ENCODE results near the gene KRTAP5-5. TPM values are rescaled to one million over a fixed set of nuclear protein-coding genes. Genes with fewer than 3 reads are reported as not detected.
A peak's percentile ranks its signal among the peaks of the same experiment; 100 is the strongest.
"Not testable (repeated sequence)": the region's sequence is repeated elsewhere in the genome, so short reads cannot be mapped to it uniquely, and the experiment has no call there.

The KRTAP5-5 gene
- total RNA-seq, 1 donor from 2014 or later, result not detected

DNA sequence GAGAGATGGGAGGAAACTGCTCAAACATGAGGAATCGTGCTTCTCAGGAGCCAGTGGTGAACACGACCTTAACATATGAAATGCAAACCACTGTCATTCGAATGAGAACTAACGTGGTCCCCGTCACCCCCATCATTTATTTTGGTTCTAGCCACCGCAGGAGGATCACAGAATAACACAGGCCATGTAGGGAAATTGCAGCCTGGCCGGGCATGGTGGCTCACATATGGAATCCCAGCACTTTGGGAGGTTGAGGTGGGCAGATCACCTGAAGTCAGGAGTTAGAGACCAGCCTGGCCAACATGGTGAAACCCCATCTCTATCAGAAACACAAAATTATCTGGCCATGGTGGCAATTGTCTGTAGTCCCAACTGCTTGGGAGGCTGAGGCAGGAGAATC is 27.1 kb downstream of the KRTAP5-5 start:
- H3K27me3 ChIP-seq, result peaks cover 14% of the 10 kb centered on the region
- no peaks in the 10 kb centered on the region for H3K9me3 ChIP-seq
- no peaks in the 10 kb centered on the region for H3K36me3 ChIP-seq
- H3K4me3 ChIP-seq, result no peak overlapping the region
- no peak overlapping the region for H3K27ac ChIP-seq
- DNase-seq (peak; percentile 33), ATAC-seq (no peak)
- TF ChIP-seq, protein P1, sequence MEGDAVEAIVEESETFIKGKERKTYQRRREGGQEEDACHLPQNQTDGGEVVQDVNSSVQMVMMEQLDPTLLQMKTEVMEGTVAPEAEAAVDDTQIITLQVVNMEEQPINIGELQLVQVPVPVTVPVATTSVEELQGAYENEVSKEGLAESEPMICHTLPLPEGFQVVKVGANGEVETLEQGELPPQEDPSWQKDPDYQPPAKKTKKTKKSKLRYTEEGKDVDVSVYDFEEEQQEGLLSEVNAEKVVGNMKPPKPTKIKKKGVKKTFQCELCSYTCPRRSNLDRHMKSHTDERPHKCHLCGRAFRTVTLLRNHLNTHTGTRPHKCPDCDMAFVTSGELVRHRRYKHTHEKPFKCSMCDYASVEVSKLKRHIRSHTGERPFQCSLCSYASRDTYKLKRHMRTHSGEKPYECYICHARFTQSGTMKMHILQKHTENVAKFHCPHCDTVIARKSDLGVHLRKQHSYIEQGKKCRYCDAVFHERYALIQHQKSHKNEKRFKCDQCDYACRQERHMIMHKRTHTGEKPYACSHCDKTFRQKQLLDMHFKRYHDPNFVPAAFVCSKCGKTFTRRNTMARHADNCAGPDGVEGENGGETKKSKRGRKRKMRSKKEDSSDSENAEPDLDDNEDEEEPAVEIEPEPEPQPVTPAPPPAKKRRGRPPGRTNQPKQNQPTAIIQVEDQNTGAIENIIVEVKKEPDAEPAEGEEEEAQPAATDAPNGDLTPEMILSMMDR (IDR thresholded peaks at IDR 0.05), result no peak
- intact Hi-C loops (cut with DNase I), result no loop called here
- peaks cover 6% of the 10 kb centered on the region for H3K4me1 ChIP-seq

GRCh38 chr11:1659506-1659905 is 29.9 kb downstream of the KRTAP5-5 start:
- ATAC-seq (no peak), DNase-seq (peak; percentile 32)
- H3K27me3 ChIP-seq, result peaks cover 14% of the 10 kb centered on the region
- no peaks in the 10 kb centered on the region for H3K36me3 ChIP-seq
- H3K4me1 ChIP-seq, result no peaks in the 10 kb centered on the region
- intact Hi-C loops (cut with DNase I), result no loop called here
- H3K4me3 ChIP-seq, result no peak overlapping the region
- no peaks in the 10 kb centered on the region for H3K9me3 ChIP-seq
- TF ChIP-seq, protein P1 (IDR thresholded peaks at IDR 0.05), result no peak
- no peak overlapping the region for H3K27ac ChIP-seq

DNA sequence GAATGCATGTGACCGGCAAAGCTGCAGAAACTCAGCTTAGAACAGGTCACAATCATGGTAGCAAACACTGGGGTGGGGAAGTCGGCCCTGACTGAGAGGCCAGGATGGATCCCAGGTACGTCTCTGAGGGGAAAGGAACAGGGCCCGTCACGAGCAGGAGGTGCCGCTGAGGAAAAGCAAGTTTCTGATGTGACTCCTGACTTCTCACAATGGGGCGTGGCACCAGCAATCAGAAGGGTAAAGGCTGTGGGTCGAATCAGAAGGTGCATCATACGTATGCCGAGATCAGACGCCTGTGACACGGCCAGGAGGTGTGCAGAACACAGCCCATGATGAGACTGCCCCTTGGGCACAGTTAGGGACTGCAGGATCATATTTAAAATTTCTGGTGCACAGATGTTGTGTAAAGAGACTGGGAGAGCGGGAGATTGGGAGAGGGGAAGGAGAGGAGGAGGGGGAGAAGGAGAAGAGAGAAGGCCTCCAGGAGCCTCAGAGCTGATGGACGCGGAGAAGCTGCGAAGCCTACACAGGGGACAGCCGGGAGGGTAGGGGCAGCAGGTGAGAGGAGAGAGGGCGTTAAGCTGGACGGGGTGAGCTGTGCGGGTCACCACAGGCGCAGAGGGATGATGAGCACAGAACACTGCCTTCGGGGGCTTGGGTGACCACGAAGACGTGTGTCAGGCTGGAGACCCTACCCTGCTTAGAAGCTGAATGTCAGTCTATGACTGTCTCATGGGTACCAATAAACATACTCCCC is 30.7 kb downstream of the KRTAP5-5 start:
- H3K4me1 ChIP-seq, result no peaks in the 10 kb centered on the region
- intact Hi-C loops (cut with DNase I), result no loop called here
- H3K4me3 ChIP-seq, result no peak overlapping the region
- TF ChIP-seq, protein P1 (IDR thresholded peaks at IDR 0.05), result no peak
- peaks cover 14% of the 10 kb centered on the region for H3K27me3 ChIP-seq
- no peaks in the 10 kb centered on the region for H3K9me3 ChIP-seq
- no peaks in the 10 kb centered on the region for H3K36me3 ChIP-seq
- DNase-seq (peak; percentile 39), ATAC-seq (no peak)
- H3K27ac ChIP-seq, result no peak overlapping the region

- ATAC-seq; intact Hi-C loops (cut with DNase I); DNase-seq: not testable (repeated sequence)
Observed at GRCh38 chr11:1661454-1662269, 32.1 kb downstream of the KRTAP5-5 start.

GRCh38 chr11:1662699-1663283 is 33.2 kb downstream of the KRTAP5-5 start:
- H3K27ac ChIP-seq; H3K4me1 ChIP-seq; H3K36me3 ChIP-seq; H3K9me3 ChIP-seq; H3K4me3 ChIP-seq; intact Hi-C loops (cut with DNase I); DNase-seq; H3K27me3 ChIP-seq; ATAC-seq: not testable (repeated sequence)

More at GRCh38 chr11:1661454-1662269, 32.1 kb downstream of the KRTAP5-5 start:
- not testable (repeated sequence) for H3K27ac ChIP-seq, H3K4me1 ChIP-seq, H3K4me3 ChIP-seq, H3K36me3 ChIP-seq, H3K9me3 ChIP-seq, H3K27me3 ChIP-seq

- no peaks in the 10 kb centered on the region for H3K9me3 ChIP-seq
- DNase-seq (no peak), ATAC-seq (no peak)
- intact Hi-C loops (cut with DNase I), result no loop called here
- no peak overlapping the region for H3K4me3 ChIP-seq
- no peaks in the 10 kb centered on the region for H3K36me3 ChIP-seq
- no peaks in the 10 kb centered on the region for H3K4me1 ChIP-seq
- TF ChIP-seq, protein P1 (IDR thresholded peaks at IDR 0.05), result no peak
- H3K27me3 ChIP-seq, result peaks cover 17% of the 10 kb centered on the region
- H3K27ac ChIP-seq, result no peak overlapping the region
Observed at GRCh38 chr11:1665313-1665712, 35.7 kb downstream of the KRTAP5-5 start.

Data from upper lobe of right lung (tissue), 1 donor.